GM20000 (cell line): Measurements from ENCODE around the gene SIDT1.

ENCODE experiments used
- DNase-seq: peaks from one replicate; pipeline ENCODE4 v3.0.0; 2012; ENCODE audit warnings: low spot score
- CTCF ChIP-seq: IDR thresholded peaks from 2 replicates; pipeline ENCODE4 v1.5.1; 2012; ENCODE audit warnings: mild to moderate bottlenecking, control low read depth; ENCODE audit errors: extremely low read depth, missing control alignments

The SIDT1 gene

GRCh38 chr3:113531826-113532697 is at the start of gene SIDT1:
Gene SIDT1, plus strand, starts transcription at chr3:113532555. Its CDS starts 467 bp downstream, at chr3:113533022.
- no peak for TF ChIP-seq CTCF
- peak; percentile 84 for DNase-seq

- no peak for DNase-seq
- no peak for TF ChIP-seq CTCF
Observed at GRCh38 chr3:113485161-113485609, 47.2 kb upstream of the SIDT1 start.

GRCh38 chr3:113495035-113495434 is 37.3 kb upstream of the SIDT1 start:
- peak; percentile 30 for TF ChIP-seq CTCF
- peak; percentile 35 for DNase-seq

GRCh38 chr3:113496924-113497323 is 35.4 kb upstream of the SIDT1 start:
- no peak for TF ChIP-seq CTCF
- DNase-seq, result no peak

- DNase-seq, result no peak
- TF ChIP-seq CTCF, result no peak
Observed at GRCh38 chr3:113498221-113499005, 33.9 kb upstream of the SIDT1 start.

GRCh38 chr3:113499081-113499480 is 33.3 kb upstream of the SIDT1 start:
- no peak for TF ChIP-seq CTCF
- DNase-seq, result no peak

- no peak for DNase-seq
- no peak for TF ChIP-seq CTCF
Observed at GRCh38 chr3:113501597-113501996, 30.8 kb upstream of the SIDT1 start.
